HCT116 (cell line): ENCODE results near the gene GALR3. TPM values are rescaled to one million over a fixed set of nuclear protein-coding genes. Genes with fewer than 3 reads are reported as not detected.

Experiments used
- ATAC-seq: fragments of 200-7000 bp; cut with Tn5 transposase; 2 replicates; pipeline ENCODE4 v1.9.1; 2020; ENCODE audit warnings: mild to moderate bottlenecking, moderate library complexity
- BruUV-seq: library from RNA; stranded (reverse); fragments of 400-500 nt; replicated peaks from 2 replicates; lab custom pipeline; 2021; lab: Mats Ljungman, UMichigan
- CTCF ChIA-PET: fragments of 300-600 bp; sonication (Branson Sonifier 250); formaldehyde crosslinking; loops from one replicate; lab custom pipeline; 2021; ENCODE audit warnings: antibody characterized with exemption; lab: Charles Lee
- POLR2A ChIA-PET: fragments of 300-600, 350-600 bp; sonication (Branson Sonifier 250); formaldehyde crosslinking; loops from one replicate; lab custom pipeline; 2021; ENCODE audit warnings: antibody characterized with exemption; lab: Charles Lee
- RAD21 ChIA-PET, 2 experiments: fragments of 300-600 bp; sonication (Branson Sonifier 250); formaldehyde crosslinking; loops; one replicate each; lab custom pipeline; 2023; ENCODE audit warnings: low total read pairs in 2 of 2; ENCODE audit not compliant: uncharacterized antibody in 2 of 2, unreplicated experiment in 2 of 2, low non-redundant PET in 1 of 2; lab: Charles Lee
- DNase-seq: peaks from one replicate; pipeline ENCODE4 v3.0.0-alpha.2; 2010; ENCODE audit warnings: low read depth, low spot score
- H2AFZ ChIP-seq: fragments of 200-600 bp; shearing (Covaris generic), sonication (generic); 2 replicates; pipeline ENCODE4 v1.6.1; 2017; ENCODE audit warnings: low read depth, mixed run types, mixed read lengths, antibody characterized with exemption, low read length; ENCODE audit not compliant: poor library complexity, severe bottlenecking
- H3K27ac ChIP-seq: 2 replicates; pipeline ENCODE4 v1.5.1; 2012; ENCODE audit warnings: low read depth, low read length
- H3K27me3 ChIP-seq: fragments of 200-600 bp; sonication (generic); 2 replicates; pipeline ENCODE4 v1.6.1; 2016; ENCODE audit warnings: mixed run types, low read length, mixed read lengths; ENCODE audit not compliant: insufficient read depth
- H3K36me3 ChIP-seq, 2 experiments: fragments of 200-500 bp in 1 of 2; fragments of 200-600 bp in 1 of 2; sonication (Bioruptor generic) in 1 of 2; sonication (generic) in 1 of 2; 2 replicates each; pipeline versions ENCODE4 v1.5.1 to v1.6.1; 2014 to 2016; ENCODE audit warnings: low read length in 2 of 2, inconsistent platforms in 1 of 2, mixed read lengths in 1 of 2, mixed run types in 1 of 2; ENCODE audit not compliant: insufficient read depth in 2 of 2, control insufficient read depth in 1 of 2
- H3K4me1 ChIP-seq, 2 experiments: fragments of 200-600 bp in 1 of 2; sonication (generic) in 1 of 2; 2 replicates each; pipeline versions ENCODE4 v1.5.1 to v1.6.1; 2012 to 2017; ENCODE audit warnings: low read length in 2 of 2, inconsistent platforms in 1 of 2, mild to moderate bottlenecking in 1 of 2, mixed read lengths in 1 of 2, mixed run types in 1 of 2, moderate library complexity in 1 of 2; ENCODE audit not compliant: insufficient read depth in 2 of 2, control insufficient read depth in 1 of 2
- H3K4me2 ChIP-seq: fragments of 200-600 bp; sonication (generic); 2 replicates; pipeline ENCODE4 v1.6.1; 2017; ENCODE audit warnings: mixed run types, low read length, mixed read lengths
- H3K4me3 ChIP-seq, 2 experiments: fragments of 200-600 bp in 1 of 2; sonication (generic) in 1 of 2; replicated peaks in 1 of 2; 2 replicates each; pipeline ENCODE4 v1.5.1; 2011 to 2016; ENCODE audit warnings: low read length in 2 of 2, control low read depth in 1 of 2, low read depth in 1 of 2, mild to moderate bottlenecking in 1 of 2, mixed read lengths in 1 of 2, mixed run types in 1 of 2
- H3K79me2 ChIP-seq: fragments of 200-600 bp; sonication (generic); 2 replicates; pipeline ENCODE4 v1.6.1; 2017; ENCODE audit warnings: mild to moderate bottlenecking, mixed run types, low read length, moderate library complexity, mixed read lengths; ENCODE audit not compliant: insufficient read depth
- H3K9ac ChIP-seq: fragments of 200-600 bp; sonication (generic); 2 replicates; pipeline ENCODE4 v1.6.1; 2016; ENCODE audit warnings: low read length, mixed read lengths
- H3K9me2 ChIP-seq: fragments of 200-600 bp; sonication (generic), shearing (Covaris generic); 2 replicates; pipeline ENCODE4 v1.6.1; 2017; ENCODE audit warnings: mixed run types, mild to moderate bottlenecking, moderate library complexity; ENCODE audit not compliant: insufficient read depth
- H3K9me3 ChIP-seq, 2 experiments: fragments of 200-500 bp in 1 of 2; fragments of 200-600 bp in 1 of 2; sonication (Bioruptor generic) in 1 of 2; sonication (generic) in 1 of 2; 2 replicates each; pipeline ENCODE4 v1.6.1; 2014 to 2017; ENCODE audit warnings: low read length in 2 of 2, mixed read lengths in 2 of 2, inconsistent platforms in 1 of 2, low read depth in 1 of 2, mild to moderate bottlenecking in 1 of 2, mixed run types in 1 of 2, moderate library complexity in 1 of 2; ENCODE audit not compliant: control insufficient read depth in 1 of 2, insufficient read depth in 1 of 2
- H4K20me1 ChIP-seq: fragments of 200-600 bp; sonication (generic), shearing (Covaris generic); 2 replicates; pipeline ENCODE4 v1.6.1; 2017; ENCODE audit warnings: mixed run types, mild to moderate bottlenecking, moderate library complexity; ENCODE audit not compliant: insufficient read depth
- POLR2AphosphoS5 ChIP-seq: IDR thresholded peaks from 2 replicates; pipeline ENCODE4 v1.6.1; 2011; ENCODE audit warnings: mild to moderate bottlenecking, low read depth, low read length, moderate library complexity
- RAD21 ChIP-seq: IDR thresholded peaks from 2 replicates; pipeline ENCODE4 v1.6.1; 2012; ENCODE audit warnings: low read depth, mild to moderate bottlenecking
- intact Hi-C: fragments of 100-400 bp; cut with micrococcal nuclease; formaldehyde crosslinking; loops from 2 replicates; pipeline ENCODE4 v1.10.0; 2022
- total RNA-seq: library from RNA; stranded (reverse); gene quantifications from one replicate; pipeline ENCODE4 v1.2.1, GENCODE V29; 2021; ENCODE audit not compliant: unreplicated experiment
- TF ChIP-seq, protein P1 (sequence below): IDR thresholded peaks from 2 replicates; pipeline ENCODE4 v1.6.1; 2012

GALR3 gene
- total RNA-seq, 1 experiment from 2014 or later: 0.32 TPM

DNA sequence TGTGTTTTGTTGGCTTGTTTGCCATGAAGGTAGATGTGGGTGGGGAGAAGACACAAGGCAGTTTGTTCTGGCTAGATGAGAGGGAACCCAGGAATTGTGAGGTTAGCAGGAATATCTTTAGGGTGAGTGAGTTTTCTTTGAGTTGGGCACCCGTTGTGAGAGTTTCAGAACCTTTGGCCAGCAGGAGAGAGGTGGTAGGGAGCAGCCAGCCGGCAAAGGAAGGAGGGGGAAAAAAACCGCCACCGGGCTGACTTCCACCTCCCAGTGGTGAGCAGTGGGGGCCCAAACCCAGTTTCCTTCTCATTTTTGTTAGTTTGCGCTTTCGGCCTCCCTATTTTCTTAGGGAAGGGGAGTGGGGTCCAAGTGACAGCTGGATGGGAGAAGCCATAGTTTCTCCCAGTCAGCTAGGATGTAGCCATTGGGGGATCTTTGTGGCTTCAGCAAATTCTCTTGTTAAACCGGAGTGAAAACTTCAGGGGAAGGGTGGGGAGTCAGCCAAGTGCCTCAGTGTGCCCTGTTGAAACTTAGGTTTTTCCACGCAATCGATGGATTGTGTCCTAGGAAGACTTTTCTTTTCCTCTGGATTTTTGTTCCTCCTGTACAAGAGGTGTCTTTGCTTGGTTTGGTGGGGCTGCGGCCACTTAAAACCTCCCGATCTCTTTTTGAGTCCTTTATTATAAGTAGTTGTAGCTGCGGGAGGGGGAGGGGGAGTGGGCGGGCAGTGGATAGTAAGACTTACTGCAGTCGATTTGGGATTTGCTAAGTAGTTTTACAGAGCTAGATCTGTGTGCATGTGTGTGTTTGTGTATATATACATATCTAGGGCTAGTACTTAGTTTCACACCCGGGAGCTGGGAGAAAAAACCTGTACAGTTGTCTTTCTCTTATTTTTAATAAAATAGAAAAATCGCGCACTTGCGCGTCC is 16.5 kb upstream of the GALR3 start:
- Histone ChIP-seq H4K20me1 (no peaks in the 10 kb centered on the region), H3K9ac (peak overlapping the region; percentile 98), H3K27me3 (no peaks in the 10 kb centered on the region), H3K4me1 (peaks cover 18 to 69% of the 10 kb centered on the region in 2 experiments; a peak in 3 of 4 replicates), H3K9me2 (no peaks in the 10 kb centered on the region), H3K79me2 (peaks cover 50% of the 10 kb centered on the region), H2AFZ (no peak overlapping the region), H3K4me3 (peak overlapping the region; percentile 80 to 95), H3K36me3 (no peaks in the 10 kb centered on the region), H3K9me3 (no peaks in the 10 kb centered on the region)
- BruUV-seq: TSS peak; percentile 74
- ATAC-seq (peak; percentile 10; the same call in 1 of the 2 replicates), DNase-seq (no peak)
- CTCF ChIA-PET: interaction anchor here (1.0 to 1.9 kb wide), 4 partner anchors 11 to 163 kb away, joined by 4 to 17 read pairs (median 7); no protein-coding TSS in a partner anchor
- intact Hi-C loops: loop anchor here (5.0 kb wide), 1 partner anchor 199 kb away; the partner anchor contains the start of gene GGA1
- RAD21 ChIA-PET: no interaction called here
- TF ChIP-seq RAD21: no peak
- TF ChIP-seq, protein P1, sequence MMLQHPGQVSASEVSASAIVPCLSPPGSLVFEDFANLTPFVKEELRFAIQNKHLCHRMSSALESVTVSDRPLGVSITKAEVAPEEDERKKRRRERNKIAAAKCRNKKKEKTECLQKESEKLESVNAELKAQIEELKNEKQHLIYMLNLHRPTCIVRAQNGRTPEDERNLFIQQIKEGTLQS: no peak
- peak; percentile 49; the same call in 1 of the 2 replicates for TF ChIP-seq POLR2AphosphoS5
- TF ChIP-seq, all 23 proteins: peak for 1
- peak overlapping the region; percentile 87 for H3K27ac ChIP-seq
- H3K4me2 ChIP-seq: peak overlapping the region; percentile 91
- POLR2A ChIA-PET: interaction anchor here (0.6 to 4.3 kb wide), 28 partner anchors 12 to 1407 kb away, joined by 3 to 41 read pairs (median 6); partner anchors contain the start of genes ANKRD54, C22orf23, GGA1 and LGALS1
